HG02642 (cell line): ENCODE data around the gene CHRND.

ENCODE experiments used
- ATAC-seq: cut with Tn5 transposase; IDR thresholded peaks from one replicate; pipeline ENCODE4 v1.9.1; 2021; ENCODE audit warnings: mild to moderate bottlenecking; ENCODE audit not compliant: unreplicated experiment, poor library complexity

Gene CHRND

GRCh38 chr2:232487385-232488096 lies 38.4 kb upstream of the CHRND start, which contains the start of gene ECEL1:
ECEL1 (minus strand) TSS chr2:232487834; CDS start chr2:232486653, 1,181 bp downstream.
- no peak for ATAC-seq

DNA sequence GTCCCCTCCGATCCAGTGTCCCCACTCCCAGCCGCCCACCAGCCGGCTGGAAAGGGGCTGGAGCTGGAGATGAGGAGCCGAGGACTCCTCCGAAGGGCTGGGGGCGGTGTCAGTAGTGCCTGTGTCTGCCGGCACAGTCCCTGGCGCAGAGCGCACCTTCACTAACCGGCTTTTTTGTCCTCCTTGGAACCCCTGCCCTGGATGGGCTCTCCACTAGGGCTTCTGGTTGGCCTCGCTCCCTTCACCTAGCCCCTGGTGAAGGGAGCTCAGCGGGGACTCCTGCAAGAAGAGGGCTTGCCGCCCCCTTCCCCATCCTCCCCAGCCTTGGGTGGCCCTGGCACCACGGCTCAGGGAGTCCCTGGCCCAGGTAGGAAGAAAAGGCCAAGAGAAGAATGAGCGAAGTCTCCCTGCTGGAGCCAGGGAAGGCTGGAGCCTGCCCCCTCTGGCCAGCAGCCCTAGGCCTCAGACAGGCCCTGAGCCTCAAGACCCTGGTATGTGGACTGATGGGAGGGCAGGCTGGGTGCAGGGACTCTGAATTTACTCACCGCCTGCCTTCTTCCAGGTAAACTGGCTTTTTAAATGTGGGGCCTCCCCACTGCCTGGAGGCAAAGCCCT lies 37.8 kb upstream of the CHRND start:
- no peak for ATAC-seq

DNA sequence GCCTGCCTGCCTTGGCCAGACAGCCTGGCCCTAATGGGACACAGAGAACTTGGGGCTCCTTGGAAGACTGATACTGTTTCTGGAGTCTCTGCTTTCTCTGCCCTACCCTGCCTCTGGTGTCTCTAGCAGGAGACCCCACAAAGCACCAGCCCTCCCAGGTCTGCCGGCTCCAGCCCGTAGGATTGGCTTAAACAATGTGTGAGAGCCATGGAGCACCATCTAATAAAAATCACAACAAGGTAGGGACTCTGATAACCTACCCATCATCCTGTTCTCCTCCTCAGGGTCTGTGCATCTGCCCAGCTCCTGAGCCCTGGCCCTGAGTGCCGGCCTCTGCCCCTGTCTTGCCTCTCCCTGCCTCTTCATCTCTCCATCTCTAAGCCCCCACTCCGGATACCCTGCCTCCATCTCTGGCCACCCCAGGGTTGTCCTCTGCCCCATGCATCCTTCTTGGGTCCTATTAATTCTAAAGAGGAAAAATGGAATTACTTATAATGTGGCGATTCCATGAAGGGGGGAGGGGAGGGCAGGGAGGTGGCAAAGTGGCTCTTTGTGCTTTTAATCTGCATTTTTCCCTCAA lies 37.1 kb upstream of the CHRND start:
- no peak for ATAC-seq

- no peak for ATAC-seq
Observed at GRCh38 chr2:232489516-232490220, 36.3 kb upstream of the CHRND start.

GRCh38 chr2:232490221-232491138 lies 35.5 kb upstream of the CHRND start:
- no peak for ATAC-seq

DNA sequence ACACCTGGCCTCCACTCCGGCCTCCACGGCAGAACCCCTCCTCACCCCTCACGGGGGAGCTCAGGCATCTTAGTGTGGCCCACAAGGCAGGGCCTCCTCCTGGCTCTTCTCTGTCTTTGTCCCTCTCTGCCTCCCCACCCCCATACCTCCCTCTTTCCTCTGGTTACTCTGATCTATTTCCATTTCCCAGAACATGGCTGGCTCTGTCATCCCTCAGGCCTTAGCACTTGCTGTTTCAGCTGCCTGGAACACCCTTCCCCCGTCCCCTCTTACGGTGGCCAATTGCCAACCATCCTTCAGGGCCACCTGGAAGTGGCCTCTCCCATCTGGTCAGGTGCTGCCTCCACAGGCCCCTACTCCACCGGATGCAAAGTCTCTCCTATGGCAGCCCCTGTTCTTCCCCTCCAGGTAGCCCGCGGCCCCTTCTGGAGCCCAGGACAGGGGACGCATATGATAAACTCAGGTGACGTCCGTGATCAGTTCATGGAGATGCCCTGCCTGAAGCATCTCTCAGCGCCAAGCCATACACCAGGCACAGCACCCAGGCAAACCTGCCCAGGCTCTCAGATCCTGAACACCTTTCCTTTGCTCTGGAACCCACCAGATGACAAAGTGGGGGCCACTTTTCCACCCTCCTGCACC lies 34.7 kb upstream of the CHRND start:
- ATAC-seq, result no peak

DNA sequence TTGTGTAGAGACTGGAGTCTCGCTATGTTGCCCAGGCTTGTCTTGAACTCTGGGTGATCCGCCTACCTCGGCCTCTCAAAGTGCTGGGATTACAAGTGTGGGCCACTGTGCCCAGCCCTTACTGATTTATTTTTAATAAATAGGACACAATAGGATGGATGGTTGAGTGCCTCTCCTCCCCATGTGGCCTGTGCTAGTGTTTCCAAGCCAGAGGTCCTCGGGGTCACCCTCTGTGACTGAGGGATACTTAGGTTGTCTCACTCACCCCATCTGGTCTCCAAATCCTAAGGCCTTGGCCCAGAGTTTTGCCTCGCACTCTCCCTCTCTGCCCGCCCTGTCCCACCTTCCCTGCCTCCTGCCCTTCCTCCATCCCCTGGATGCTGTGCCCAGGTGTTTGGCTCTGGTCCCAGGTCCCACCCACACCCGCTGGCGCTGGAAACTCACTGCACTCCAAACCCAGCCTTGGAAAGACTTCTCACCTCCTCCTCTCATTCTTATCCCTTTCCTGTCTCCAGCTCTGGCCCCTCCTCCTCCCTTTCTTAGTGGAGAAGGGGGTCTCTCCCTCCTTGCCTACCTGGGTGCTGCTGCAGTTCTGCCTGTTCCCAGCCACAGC lies 33.6 kb upstream of the CHRND start:
- ATAC-seq, result no peak

- ATAC-seq, result no peak
Observed at GRCh38 chr2:232492963-232493700, 32.8 kb upstream of the CHRND start.

- ATAC-seq, result no peak
Observed at GRCh38 chr2:232493701-232494474, 32.1 kb upstream of the CHRND start.

DNA sequence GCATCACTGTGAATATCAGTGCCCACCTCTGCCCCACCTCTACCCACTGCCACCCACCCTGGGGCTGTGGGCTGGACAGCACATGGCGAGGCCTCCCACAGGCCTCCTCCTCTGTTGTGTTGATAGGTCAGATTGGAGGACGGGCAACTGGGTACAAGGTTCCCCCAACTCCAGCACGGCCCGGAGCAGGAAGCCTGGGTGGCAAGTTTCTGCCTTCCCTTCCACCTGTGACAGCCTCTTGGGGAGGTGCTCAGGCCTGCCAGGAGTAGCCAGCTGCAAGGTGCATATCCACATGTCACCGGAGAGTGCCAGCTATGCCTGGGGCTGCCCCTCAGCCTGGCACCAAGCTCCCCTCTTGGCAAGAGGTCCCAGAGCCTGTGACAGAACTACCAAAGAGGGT lies 31.4 kb upstream of the CHRND start:
- ATAC-seq, result no peak

GRCh38 chr2:232495292-232495691 lies 30.7 kb upstream of the CHRND start:
- no peak for ATAC-seq

DNA sequence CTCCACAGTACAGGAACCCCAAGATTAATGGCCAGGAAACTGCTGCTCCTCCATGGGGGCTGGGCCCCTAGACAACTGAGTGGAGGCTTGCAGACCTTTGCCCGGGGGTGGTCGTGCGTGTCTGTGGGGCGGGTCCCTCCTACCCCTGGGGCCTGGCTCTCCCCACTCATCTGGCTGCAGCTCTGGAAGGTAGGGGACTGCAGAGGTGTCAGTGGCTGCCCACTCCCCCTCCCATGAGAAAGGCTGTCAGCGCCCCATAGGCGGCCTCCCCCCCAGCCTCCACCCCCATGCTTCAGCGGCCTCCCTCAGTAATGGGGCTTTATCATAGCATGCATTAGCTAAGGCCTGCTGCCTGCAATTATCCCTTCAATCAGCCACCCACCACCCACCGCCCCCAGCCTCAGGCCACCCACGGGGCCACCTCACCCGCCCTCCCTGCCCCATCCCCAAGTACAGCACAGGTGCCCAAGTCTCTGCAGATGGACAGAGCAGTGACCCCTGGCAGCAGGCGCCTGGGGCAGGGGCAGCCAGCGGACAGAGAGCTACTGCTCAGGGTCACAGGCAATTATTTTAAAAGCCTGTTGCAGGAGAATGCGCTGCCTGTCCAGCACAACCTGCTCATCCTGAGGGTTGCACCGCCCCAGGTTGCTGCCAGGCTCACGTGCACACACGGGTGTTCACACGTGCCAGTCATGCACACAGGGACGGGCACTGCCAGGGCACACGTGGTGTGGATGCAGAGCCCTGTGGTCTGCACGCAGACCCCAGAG lies 29.3 kb upstream of the CHRND start:
- no peak for ATAC-seq

DNA sequence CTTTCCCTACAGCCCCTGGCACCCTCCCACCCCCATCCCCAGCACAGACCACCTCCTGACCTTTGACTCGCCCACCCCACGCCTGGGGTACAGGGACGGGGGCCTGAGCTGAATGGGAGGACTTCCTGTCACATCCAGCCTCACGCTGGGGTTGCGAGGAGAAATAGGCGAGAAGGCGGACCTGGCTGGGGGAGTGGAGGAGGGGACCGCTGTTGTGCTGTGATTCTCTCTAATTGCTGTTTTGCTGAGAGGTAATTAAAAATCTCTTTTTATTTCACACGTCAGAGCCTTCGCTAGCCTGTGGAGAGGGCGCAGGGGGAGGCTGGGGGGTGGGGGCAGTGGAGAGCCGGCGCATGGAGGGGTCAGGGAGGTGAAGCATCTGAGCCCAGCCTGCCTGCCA lies 28.6 kb upstream of the CHRND start:
- no peak for ATAC-seq

GRCh38 chr2:232498452-232498851 lies 27.5 kb upstream of the CHRND start:
- ATAC-seq, result no peak

DNA sequence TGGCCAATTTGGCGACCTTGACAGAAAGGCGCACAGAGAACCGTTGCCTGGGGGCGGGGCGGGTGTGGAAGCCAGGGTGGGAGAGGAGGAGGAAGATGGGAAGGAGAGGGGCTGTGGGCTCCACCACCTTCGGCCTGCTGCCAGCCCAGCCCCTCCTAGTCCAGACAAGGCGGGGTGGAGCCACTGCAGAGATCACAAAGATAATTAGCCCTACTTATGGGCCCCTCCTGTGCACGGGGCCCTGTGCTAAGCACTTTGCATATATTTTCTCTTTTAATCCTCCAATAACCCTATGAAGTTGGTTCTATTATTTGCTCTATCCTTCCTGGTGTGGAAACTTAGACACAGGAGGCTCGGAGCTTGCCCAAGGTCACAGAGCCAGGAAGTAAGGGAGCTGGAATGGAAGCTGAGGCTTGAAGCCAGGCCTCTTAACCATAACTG lies 24.6 kb upstream of the CHRND start:
- no peak for ATAC-seq

GRCh38 chr2:232501794-232502390 lies 24.1 kb upstream of the CHRND start:
- ATAC-seq, result no peak

GRCh38 chr2:232502511-232502910 lies 23.4 kb upstream of the CHRND start:
- no peak for ATAC-seq
